Smooth muscle cell (in vitro differentiated cells): ENCODE measurements around the gene BCL2L2. TPM values are rescaled to one million over a fixed set of nuclear protein-coding genes. Genes with fewer than 3 reads are reported as not detected.
"Not testable (repeated sequence)": the region's sequence is repeated elsewhere in the genome, so short reads cannot be mapped to it uniquely, and the experiment has no call there.

ENCODE experiments used
- DNase-seq: peaks from one replicate; lab custom pipeline; 2025; ENCODE audit not compliant: unreplicated experiment; lab: John Stamatoyannopoulos, UW
- H2AFZ ChIP-seq: fragments of 200-600 bp; sonication (generic); 2 replicates; pipeline ENCODE4 v1.6.0; 2016; ENCODE audit warnings: antibody characterized with exemption, low read depth, mild to moderate bottlenecking
- H3F3A ChIP-seq: fragments of 200-600 bp; sonication (generic); 2 replicates; pipeline ENCODE4 v1.6.0; 2017; ENCODE audit warnings: antibody characterized with exemption, low read depth
- H3K27ac ChIP-seq: fragments of 200-600 bp; sonication (generic); 2 replicates; pipeline ENCODE4 v1.5.1; 2016; ENCODE audit warnings: low read depth, mild to moderate bottlenecking
- H3K27me3 ChIP-seq: fragments of 200-600 bp; sonication (generic); 2 replicates; pipeline ENCODE4 v1.6.1; 2016; ENCODE audit warnings: low read depth, mild to moderate bottlenecking
- H3K36me3 ChIP-seq: fragments of 200-600 bp; sonication (generic); 2 replicates; pipeline ENCODE4 v1.5.1; 2016; ENCODE audit warnings: low read depth
- H3K4me1 ChIP-seq: fragments of 200-600 bp; sonication (generic); 2 replicates; pipeline ENCODE4 v1.5.1; 2016; ENCODE audit warnings: low read depth
- H3K4me2 ChIP-seq: fragments of 200-600 bp; sonication (generic); 2 replicates; pipeline ENCODE4 v1.6.0; 2016; ENCODE audit warnings: mild to moderate bottlenecking
- H3K4me3 ChIP-seq: fragments of 200-600 bp; sonication (generic); 2 replicates; pipeline ENCODE4 v1.5.1; 2016; ENCODE audit warnings: mild to moderate bottlenecking
- H3K79me2 ChIP-seq: fragments of 200-600 bp; sonication (generic); 2 replicates; pipeline ENCODE4 v1.6.0; 2016; ENCODE audit warnings: low read depth, mild to moderate bottlenecking
- H3K9ac ChIP-seq: fragments of 200-600 bp; sonication (generic); 2 replicates; pipeline ENCODE4 v1.6.0; 2016; ENCODE audit warnings: low read depth
- H3K9me3 ChIP-seq: fragments of 200-600 bp; sonication (generic); replicated peaks from 2 replicates; pipeline ENCODE4 v1.5.1; 2016; ENCODE audit warnings: low read depth
- H4K20me1 ChIP-seq: fragments of 200-600 bp; sonication (generic); 2 replicates; pipeline ENCODE4 v1.6.0; 2016; ENCODE audit warnings: low read depth
- CTCF ChIP-seq: fragments of 200-600 bp; sonication (generic); IDR thresholded peaks from 2 replicates; pipeline ENCODE4 v1.5.1; 2017; ENCODE audit warnings: borderline replicate concordance, mild to moderate bottlenecking, antibody characterized with exemption; ENCODE audit not compliant: insufficient read depth, poor library complexity, severe bottlenecking
- WGBS: methylation state at CpG from one replicate; pipeline ENCODE4 v1.1.7; 2016; ENCODE audit warnings: low lambda C conversion rate; 5-methylcytosine and 5-hydroxymethylcytosine counted together
- polyA plus RNA-seq: library from polyadenylated mRNA; unstranded; fragments of >200 nt; fragmentation: Nextera tagmentation; extraction: Ambion mirVana; gene quantifications from 2 replicates; pipeline ENCODE4 v1.2.1, GENCODE V29; 2016
- total RNA-seq: library from RNA; depleted of rRNA; stranded (reverse); fragments of >200 nt; gene quantifications from 2 replicates; pipeline ENCODE4 v1.2.3, GENCODE V29; 2014

BCL2L2 gene
- total and polyA plus RNA-seq, 2 experiments from 2014 or later: 1.6 to 11.7 TPM

- DNase-seq: no peak
- H4K20me1 ChIP-seq: no peaks in the 10 kb centered on the region
- no peak overlapping the region for H3K4me3 ChIP-seq
- H3K9ac ChIP-seq: no peak overlapping the region
- no peaks in the 10 kb centered on the region for H3K79me2 ChIP-seq
- no peaks in the 10 kb centered on the region for H3K36me3 ChIP-seq
- H3K27ac ChIP-seq: no peak overlapping the region
- H3K4me1 ChIP-seq: no peaks in the 10 kb centered on the region
- no peak overlapping the region for H2AFZ ChIP-seq
- 89% methylated on average over 7 of the region's 7 CpGs for WGBS
- H3K27me3 ChIP-seq: peaks cover 3% of the 10 kb centered on the region
- H3F3A ChIP-seq: no peaks in the 10 kb centered on the region
- no peaks in the 10 kb centered on the region for H3K9me3 ChIP-seq
- H3K4me2 ChIP-seq: no peak overlapping the region
- no peak for TF ChIP-seq CTCF
Observed at GRCh38 chr14:23269193-23269592, 37.4 kb upstream of the BCL2L2 start.

- no peak overlapping the region for H2AFZ ChIP-seq
- H3K9me3 ChIP-seq: no peaks in the 10 kb centered on the region
- no peak overlapping the region for H3K27ac ChIP-seq
- DNase-seq: no peak
- H3K4me2 ChIP-seq: no peak overlapping the region
- no peak overlapping the region for H3K9ac ChIP-seq
- H3K79me2 ChIP-seq: peaks cover 5% of the 10 kb centered on the region
- no peaks in the 10 kb centered on the region for H3F3A ChIP-seq
- peaks cover 8% of the 10 kb centered on the region for H4K20me1 ChIP-seq
- H3K27me3 ChIP-seq: no peaks in the 10 kb centered on the region
- no peak overlapping the region for H3K4me3 ChIP-seq
- WGBS: 98% methylated on average over 2 of the region's 2 CpGs
- no peaks in the 10 kb centered on the region for H3K36me3 ChIP-seq
- TF ChIP-seq CTCF: no peak
- H3K4me1 ChIP-seq: peaks cover 9% of the 10 kb centered on the region
Observed at GRCh38 chr14:23275412-23275811, 31.2 kb upstream of the BCL2L2 start.

- H3K79me2 ChIP-seq: peaks cover 5% of the 10 kb centered on the region
- TF ChIP-seq CTCF: no peak
- no peak for DNase-seq
- no peaks in the 10 kb centered on the region for H3F3A ChIP-seq
- H3K9me3 ChIP-seq: no peaks in the 10 kb centered on the region
- H3K4me3 ChIP-seq: no peak overlapping the region
- no peak overlapping the region for H3K4me2 ChIP-seq
- H3K4me1 ChIP-seq: peaks cover 10% of the 10 kb centered on the region
- peaks cover 11% of the 10 kb centered on the region for H4K20me1 ChIP-seq
- H3K27me3 ChIP-seq: no peaks in the 10 kb centered on the region
- no peaks in the 10 kb centered on the region for H3K36me3 ChIP-seq
- no peak overlapping the region for H3K9ac ChIP-seq
- 98% methylated on average over 3 of the region's 3 CpGs for WGBS
- H2AFZ ChIP-seq: no peak overlapping the region
- no peak overlapping the region for H3K27ac ChIP-seq
Observed at GRCh38 chr14:23277189-23277588, 29.4 kb upstream of the BCL2L2 start.

GRCh38 chr14:23277928-23278327 lies 28.7 kb upstream of the BCL2L2 start:
- H3K36me3 ChIP-seq, H3K9ac ChIP-seq, H3F3A ChIP-seq, H3K4me3 ChIP-seq, H3K79me2 ChIP-seq, H3K4me1 ChIP-seq, DNase-seq, H3K9me3 ChIP-seq, H3K4me2 ChIP-seq, H3K27ac ChIP-seq, H3K27me3 ChIP-seq, H2AFZ ChIP-seq: not testable (repeated sequence)
- peaks cover 11% of the 10 kb centered on the region for H4K20me1 ChIP-seq
- 89% methylated on average over 6 of the region's 6 CpGs for WGBS
